B cell (primary cell): ENCODE data around the gene REG3A.

Experiments
- EZH2 ChIP-seq: IDR thresholded peaks from 2 replicates; pipeline ENCODE4 v1.6.1; 2012; ENCODE audit warnings: borderline replicate concordance, low read depth, mild to moderate bottlenecking, moderate library complexity, low read length; ENCODE audit not compliant: insufficient read depth, poor library complexity, severe bottlenecking
- TF ChIP-seq, protein P1 (sequence below): fragments of 200-600 bp; IDR thresholded peaks from one replicate; pipeline ENCODE4 v1.8.0; 2022; ENCODE audit warnings: antibody characterized with exemption, mild to moderate bottlenecking

- TF ChIP-seq, protein P1, sequence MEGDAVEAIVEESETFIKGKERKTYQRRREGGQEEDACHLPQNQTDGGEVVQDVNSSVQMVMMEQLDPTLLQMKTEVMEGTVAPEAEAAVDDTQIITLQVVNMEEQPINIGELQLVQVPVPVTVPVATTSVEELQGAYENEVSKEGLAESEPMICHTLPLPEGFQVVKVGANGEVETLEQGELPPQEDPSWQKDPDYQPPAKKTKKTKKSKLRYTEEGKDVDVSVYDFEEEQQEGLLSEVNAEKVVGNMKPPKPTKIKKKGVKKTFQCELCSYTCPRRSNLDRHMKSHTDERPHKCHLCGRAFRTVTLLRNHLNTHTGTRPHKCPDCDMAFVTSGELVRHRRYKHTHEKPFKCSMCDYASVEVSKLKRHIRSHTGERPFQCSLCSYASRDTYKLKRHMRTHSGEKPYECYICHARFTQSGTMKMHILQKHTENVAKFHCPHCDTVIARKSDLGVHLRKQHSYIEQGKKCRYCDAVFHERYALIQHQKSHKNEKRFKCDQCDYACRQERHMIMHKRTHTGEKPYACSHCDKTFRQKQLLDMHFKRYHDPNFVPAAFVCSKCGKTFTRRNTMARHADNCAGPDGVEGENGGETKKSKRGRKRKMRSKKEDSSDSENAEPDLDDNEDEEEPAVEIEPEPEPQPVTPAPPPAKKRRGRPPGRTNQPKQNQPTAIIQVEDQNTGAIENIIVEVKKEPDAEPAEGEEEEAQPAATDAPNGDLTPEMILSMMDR, result no peak
- no peak for TF ChIP-seq EZH2
Observed at GRCh38 chr2:79128406-79128805, 31.1 kb downstream of the REG3A start.
